Measurements from ENCODE around the gene GCNA. TPM values are rescaled to one million over a fixed set of nuclear protein-coding genes. Genes with fewer than 3 reads are reported as not detected.

GCNA gene
- total and polyA plus RNA-seq, 2 experiments from 2014 or later, result 1.2 to 1.5 TPM

DNA sequence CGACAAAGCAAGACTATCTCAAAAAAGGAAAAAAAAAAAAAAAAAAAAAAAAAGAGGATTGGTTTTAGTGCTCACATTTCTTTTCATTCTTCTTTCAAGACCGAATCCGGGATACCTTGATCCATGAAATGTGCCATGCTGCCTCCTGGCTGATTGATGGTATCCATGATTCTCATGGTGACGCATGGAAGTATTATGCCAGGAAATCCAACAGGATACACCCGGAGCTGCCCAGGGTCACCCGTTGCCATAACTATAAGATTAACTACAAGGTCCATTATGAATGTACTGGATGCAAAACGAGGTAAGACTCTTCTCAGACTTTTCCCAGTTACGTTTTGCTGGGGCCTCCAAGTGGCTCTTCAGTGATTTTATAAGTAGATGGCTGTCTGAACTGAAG lies 34.0 kb downstream of the GCNA start:
- DNase-seq (ENCODE audit: low spot score) (no peak), ATAC-seq (no peak)
- Mint-ChIP-seq H3K4me1 (no peaks in the 10 kb centered on the region), H3K36me3 (ENCODE audit: low read depth) (peaks cover 27% of the 10 kb centered on the region), H3K9me3 (no peaks in the 10 kb centered on the region), H3K27me3 (ENCODE audit: insufficient read depth, low read depth, poor library complexity) (peaks cover 2% of the 10 kb centered on the region), H3K27ac (no peak overlapping the region), H3K4me3 (no peak overlapping the region)
- Histone ChIP-seq H4K20me1 (replicated peaks; ENCODE audit: insufficient read depth) (no peaks in the 10 kb centered on the region), H3K36me3 (ENCODE audit: insufficient read depth) (no peaks in the 10 kb centered on the region; the same call in 1 of the 2 replicates), H3K9me2 (ENCODE audit: insufficient read depth) (no peaks in the 10 kb centered on the region), H3K4me1 (ENCODE audit: insufficient read depth) (no peaks in the 10 kb centered on the region), H3K4me2 (no peak overlapping the region), H3K4me3 (no peak overlapping the region), H3K79me2 (replicated peaks; ENCODE audit: insufficient read depth) (no peaks in the 10 kb centered on the region), H3K27ac (ENCODE audit: low read depth) (no peak overlapping the region), H3K27me3 (ENCODE audit: insufficient read depth) (no peaks in the 10 kb centered on the region), H2AFZ (no peak overlapping the region), H3F3A (replicated peaks; ENCODE audit: low read depth) (no peaks in the 10 kb centered on the region)
- TF ChIP-seq, protein P1, sequence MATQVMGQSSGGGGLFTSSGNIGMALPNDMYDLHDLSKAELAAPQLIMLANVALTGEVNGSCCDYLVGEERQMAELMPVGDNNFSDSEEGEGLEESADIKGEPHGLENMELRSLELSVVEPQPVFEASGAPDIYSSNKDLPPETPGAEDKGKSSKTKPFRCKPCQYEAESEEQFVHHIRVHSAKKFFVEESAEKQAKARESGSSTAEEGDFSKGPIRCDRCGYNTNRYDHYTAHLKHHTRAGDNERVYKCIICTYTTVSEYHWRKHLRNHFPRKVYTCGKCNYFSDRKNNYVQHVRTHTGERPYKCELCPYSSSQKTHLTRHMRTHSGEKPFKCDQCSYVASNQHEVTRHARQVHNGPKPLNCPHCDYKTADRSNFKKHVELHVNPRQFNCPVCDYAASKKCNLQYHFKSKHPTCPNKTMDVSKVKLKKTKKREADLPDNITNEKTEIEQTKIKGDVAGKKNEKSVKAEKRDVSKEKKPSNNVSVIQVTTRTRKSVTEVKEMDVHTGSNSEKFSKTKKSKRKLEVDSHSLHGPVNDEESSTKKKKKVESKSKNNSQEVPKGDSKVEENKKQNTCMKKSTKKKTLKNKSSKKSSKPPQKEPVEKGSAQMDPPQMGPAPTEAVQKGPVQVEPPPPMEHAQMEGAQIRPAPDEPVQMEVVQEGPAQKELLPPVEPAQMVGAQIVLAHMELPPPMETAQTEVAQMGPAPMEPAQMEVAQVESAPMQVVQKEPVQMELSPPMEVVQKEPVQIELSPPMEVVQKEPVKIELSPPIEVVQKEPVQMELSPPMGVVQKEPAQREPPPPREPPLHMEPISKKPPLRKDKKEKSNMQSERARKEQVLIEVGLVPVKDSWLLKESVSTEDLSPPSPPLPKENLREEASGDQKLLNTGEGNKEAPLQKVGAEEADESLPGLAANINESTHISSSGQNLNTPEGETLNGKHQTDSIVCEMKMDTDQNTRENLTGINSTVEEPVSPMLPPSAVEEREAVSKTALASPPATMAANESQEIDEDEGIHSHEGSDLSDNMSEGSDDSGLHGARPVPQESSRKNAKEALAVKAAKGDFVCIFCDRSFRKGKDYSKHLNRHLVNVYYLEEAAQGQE (IDR thresholded peaks at IDR 0.05; ENCODE audit: unreplicated experiment), result no peak
- no peak for TF ChIP-seq ZNF114 (CRISPR knock-in tag; IDR thresholded peaks at IDR 0.05)
- TF ChIP-seq POLR2AphosphoS5 (IDR thresholded peaks at IDR 0.05; ENCODE audit: low read depth), result no peak
- no peak for TF ChIP-seq CTCF (conservative IDR thresholded peaks at IDR 0.05; ENCODE audit: low read depth in 2 of 2)
- no peak for TF ChIP-seq NANOG (IDR thresholded peaks at IDR 0.05; ENCODE audit: borderline replicate concordance)
- TF ChIP-seq ETS1 (IDR thresholded peaks at IDR 0.05), result no peak
- no peak for TF ChIP-seq EZH2 (IDR thresholded peaks at IDR 0.05; ENCODE audit: low read depth, unreplicated experiment)
- TF ChIP-seq, protein P2, sequence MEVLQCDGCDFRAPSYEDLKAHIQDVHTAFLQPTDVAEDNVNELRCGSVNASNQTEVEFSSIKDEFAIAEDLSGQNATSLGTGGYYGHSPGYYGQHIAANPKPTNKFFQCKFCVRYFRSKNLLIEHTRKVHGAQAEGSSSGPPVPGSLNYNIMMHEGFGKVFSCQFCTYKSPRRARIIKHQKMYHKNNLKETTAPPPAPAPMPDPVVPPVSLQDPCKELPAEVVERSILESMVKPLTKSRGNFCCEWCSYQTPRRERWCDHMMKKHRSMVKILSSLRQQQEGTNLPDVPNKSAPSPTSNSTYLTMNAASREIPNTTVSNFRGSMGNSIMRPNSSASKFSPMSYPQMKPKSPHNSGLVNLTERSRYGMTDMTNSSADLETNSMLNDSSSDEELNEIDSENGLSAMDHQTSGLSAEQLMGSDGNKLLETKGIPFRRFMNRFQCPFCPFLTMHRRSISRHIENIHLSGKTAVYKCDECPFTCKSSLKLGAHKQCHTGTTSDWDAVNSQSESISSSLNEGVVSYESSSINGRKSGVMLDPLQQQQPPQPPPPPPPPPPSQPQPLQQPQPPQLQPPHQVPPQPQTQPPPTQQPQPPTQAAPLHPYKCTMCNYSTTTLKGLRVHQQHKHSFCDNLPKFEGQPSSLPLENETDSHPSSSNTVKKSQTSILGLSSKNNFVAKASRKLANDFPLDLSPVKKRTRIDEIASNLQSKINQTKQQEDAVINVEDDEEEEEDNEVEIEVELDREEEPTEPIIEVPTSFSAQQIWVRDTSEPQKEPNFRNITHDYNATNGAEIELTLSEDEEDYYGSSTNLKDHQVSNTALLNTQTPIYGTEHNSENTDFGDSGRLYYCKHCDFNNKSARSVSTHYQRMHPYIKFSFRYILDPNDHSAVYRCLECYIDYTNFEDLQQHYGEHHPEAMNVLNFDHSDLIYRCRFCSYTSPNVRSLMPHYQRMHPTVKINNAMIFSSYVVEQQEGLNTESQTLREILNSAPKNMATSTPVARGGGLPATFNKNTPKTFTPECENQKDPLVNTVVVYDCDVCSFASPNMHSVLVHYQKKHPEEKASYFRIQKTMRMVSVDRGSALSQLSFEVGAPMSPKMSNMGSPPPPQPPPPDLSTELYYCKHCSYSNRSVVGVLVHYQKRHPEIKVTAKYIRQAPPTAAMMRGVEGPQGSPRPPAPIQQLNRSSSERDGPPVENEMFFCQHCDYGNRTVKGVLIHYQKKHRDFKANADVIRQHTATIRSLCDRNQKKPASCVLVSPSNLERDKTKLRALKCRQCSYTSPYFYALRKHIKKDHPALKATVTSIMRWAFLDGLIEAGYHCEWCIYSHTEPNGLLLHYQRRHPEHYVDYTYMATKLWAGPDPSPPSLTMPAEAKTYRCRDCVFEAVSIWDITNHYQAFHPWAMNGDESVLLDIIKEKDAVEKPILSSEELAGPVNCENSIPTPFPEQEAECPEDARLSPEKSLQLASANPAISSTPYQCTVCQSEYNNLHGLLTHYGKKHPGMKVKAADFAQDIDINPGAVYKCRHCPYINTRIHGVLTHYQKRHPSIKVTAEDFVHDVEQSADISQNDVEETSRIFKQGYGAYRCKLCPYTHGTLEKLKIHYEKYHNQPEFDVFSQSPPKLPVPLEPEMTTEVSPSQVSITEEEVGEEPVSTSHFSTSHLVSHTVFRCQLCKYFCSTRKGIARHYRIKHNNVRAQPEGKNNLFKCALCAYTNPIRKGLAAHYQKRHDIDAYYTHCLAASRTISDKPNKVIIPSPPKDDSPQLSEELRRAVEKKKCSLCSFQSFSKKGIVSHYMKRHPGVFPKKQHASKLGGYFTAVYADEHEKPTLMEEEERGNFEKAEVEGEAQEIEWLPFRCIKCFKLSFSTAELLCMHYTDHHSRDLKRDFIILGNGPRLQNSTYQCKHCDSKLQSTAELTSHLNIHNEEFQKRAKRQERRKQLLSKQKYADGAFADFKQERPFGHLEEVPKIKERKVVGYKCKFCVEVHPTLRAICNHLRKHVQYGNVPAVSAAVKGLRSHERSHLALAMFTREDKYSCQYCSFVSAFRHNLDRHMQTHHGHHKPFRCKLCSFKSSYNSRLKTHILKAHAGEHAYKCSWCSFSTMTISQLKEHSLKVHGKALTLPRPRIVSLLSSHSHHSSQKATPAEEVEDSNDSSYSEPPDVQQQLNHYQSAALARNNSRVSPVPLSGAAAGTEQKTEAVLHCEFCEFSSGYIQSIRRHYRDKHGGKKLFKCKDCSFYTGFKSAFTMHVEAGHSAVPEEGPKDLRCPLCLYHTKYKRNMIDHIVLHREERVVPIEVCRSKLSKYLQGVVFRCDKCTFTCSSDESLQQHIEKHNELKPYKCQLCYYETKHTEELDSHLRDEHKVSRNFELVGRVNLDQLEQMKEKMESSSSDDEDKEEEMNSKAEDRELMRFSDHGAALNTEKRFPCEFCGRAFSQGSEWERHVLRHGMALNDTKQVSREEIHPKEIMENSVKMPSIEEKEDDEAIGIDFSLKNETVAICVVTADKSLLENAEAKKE (CRISPR knock-in tag; IDR thresholded peaks at IDR 0.05), result no peak
- no peak for TF ChIP-seq CREB1 (CRISPR knock-in tag; IDR thresholded peaks at IDR 0.05; ENCODE audit: low read depth)
- TF ChIP-seq ZNF331 (CRISPR knock-in tag; IDR thresholded peaks at IDR 0.05; ENCODE audit: low read depth), result no peak

All from GM23338 (cell line).